Gastrocnemius medialis (tissue), 4 donors: Measurements from ENCODE around the gene SREBF2. TPM values are rescaled to one million over a fixed set of nuclear protein-coding genes. Genes with fewer than 3 reads are reported as not detected.
"Not testable (repeated sequence)": the region's sequence is repeated elsewhere in the genome, so short reads cannot be mapped to it uniquely, and the experiment has no call there.

ENCODE experiments used
- ATAC-seq, 2 donors: fragments of 150-250 bp; one replicate each; pipeline ENCODE4 v1.9.1; 2016
- DNase-seq, 2 donors: peaks; one replicate each; pipeline ENCODE4 v3.0.0-alpha.2; 2019
- H3K27ac ChIP-seq, 4 donors: fragments of 200-600 bp; sonication (generic); 1 replicate in 1 of 4; 2 replicates in 3 of 4; pipeline ENCODE4 v1.5.1; 2016 to 2018; ENCODE audit warnings: mild to moderate bottlenecking in 2 of 4, moderate library complexity in 1 of 4
- H3K27me3 ChIP-seq, 3 donors: fragments of 200-600 bp; sonication (generic) in 2 of 3; 1 replicate in 1 of 3; 2 replicates in 2 of 3; pipeline versions ENCODE4 v1.5.1 to v1.6.0; 2016 to 2019; ENCODE audit warnings: mild to moderate bottlenecking in 1 of 3, moderate library complexity in 1 of 3
- H3K36me3 ChIP-seq, 2 donors: fragments of 200-600 bp; sonication (generic) in 1 of 2; one replicate each; pipeline ENCODE4 v1.5.1; 2017 to 2018
- H3K4me1 ChIP-seq, 2 donors: fragments of 200-600 bp; sonication (generic) in 1 of 2; one replicate each; pipeline ENCODE4 v1.5.1; 2016 to 2017; ENCODE audit warnings: mild to moderate bottlenecking in 2 of 2
- H3K4me3 ChIP-seq, 4 donors: fragments of 200-600 bp; sonication (generic) in 3 of 4; 1 replicate in 1 of 4; 2 replicates in 3 of 4; pipeline ENCODE4 v1.5.1; 2016 to 2019; ENCODE audit warnings: mild to moderate bottlenecking in 2 of 4
- H3K9me3 ChIP-seq, 3 donors: fragments of 200-600 bp; sonication (generic) in 2 of 3; 1 replicate in 1 of 3; 2 replicates in 2 of 3; pipeline ENCODE4 v1.5.1; 2016 to 2019
- CTCF ChIP-seq, 5 experiments: fragments of 450-650 bp in 3 of 5; fragments of 200-600 bp in 2 of 5; sonication (generic) in 2 of 5; IDR thresholded peaks in 4 of 5; conservative IDR thresholded peaks in 1 of 5; 1 replicate in 4 of 5; 2 replicates in 1 of 5; pipeline ENCODE4 v1.5.1; 2016 to 2019; ENCODE audit warnings: antibody characterized with exemption in 5 of 5, mild to moderate bottlenecking in 3 of 5, moderate library complexity in 3 of 5
- POLR2A ChIP-seq, 2 donors: fragments of 450-650 bp; IDR thresholded peaks; one replicate each; pipeline ENCODE4 v1.6.1; 2017; ENCODE audit warnings: antibody characterized with exemption in 2 of 2, mild to moderate bottlenecking in 2 of 2, moderate library complexity in 2 of 2
- in situ Hi-C, 4 donors: fragments of 200-750 bp; cut with MboI; loops; one replicate each; pipeline versions ENCODE4 v1.15.0 to v1.8.0; 2017; ENCODE audit warnings: low sequenced_read_pairs in 4 of 4
- intact Hi-C: fragments of 100-400 bp; cut with DNase I; formaldehyde crosslinking; loops from one replicate; pipeline ENCODE4 v1.15.1; 2023; ENCODE audit warnings: low total_unique reads
- total RNA-seq, 4 donors: library from RNA; depleted of rRNA; stranded (reverse); fragments of >200 nt; gene quantifications; one replicate each; pipeline versions ENCODE4 v1.1.0 to v1.2.3, GENCODE V29; 2016

Gene SREBF2
- total RNA-seq, 4 donors from 2014 or later, result 25.1 to 40.9 (median 36.1) TPM

GRCh38 chr22:41831383-41831782 lies 1.5 kb upstream of the SREBF2 start:
- peak in 1 of 2 donors; percentile 46 for DNase-seq
- Histone ChIP-seq H3K27me3 (no peaks in the 10 kb centered on the region), H3K9me3 (no peaks in the 10 kb centered on the region), H3K36me3 (no peaks in the 10 kb centered on the region), H3K27ac (peak overlapping the region; percentile 92 to 98 (median 98)), H3K4me3 (no peak overlapping the region), H3K4me1 (peaks cover 24 to 25% of the 10 kb centered on the region in 2 donors)
- ATAC-seq, result no peak
- intact Hi-C loops, result loop anchor here (5.0 kb wide), 2 partner anchors 144 to 739 kb away; partner anchors contain the start of genes EP300 and SNU13
- no peak for TF ChIP-seq CTCF (IDR thresholded peaks at IDR 0.05 in 4 of 5, conservative IDR thresholded peaks at IDR 0.05 in 1 of 5)
- TF ChIP-seq POLR2A (IDR thresholded peaks at IDR 0.05), result no peak
- in situ Hi-C loops, result loop anchor here in 1 of 4 donors (5.0 kb wide), 1 partner anchor 111 kb away; no protein-coding TSS in a partner anchor

GRCh38 chr22:41831828-41832552 lies 915 bp upstream of the SREBF2 start:
- H3K9me3 ChIP-seq, result no peaks in the 10 kb centered on the region
- no peaks in the 10 kb centered on the region for H3K27me3 ChIP-seq
- peaks cover 19% of the 10 kb centered on the region in 2 donors for H3K4me1 ChIP-seq
- ATAC-seq, result no peak
- DNase-seq, result no peak
- peak overlapping the region; percentile 75 to 94 (median 90) for H3K4me3 ChIP-seq
- in situ Hi-C loops (loop anchor here in 1 of 4 donors (5.0 kb wide), 1 partner anchor 110 kb away; no protein-coding TSS in a partner anchor), intact Hi-C loops (loop anchor here (2.0 to 5.0 kb wide), 4 partner anchors 31 to 740 kb away; partner anchors contain the start of genes CCDC134, EP300, SMDT1 and SNU13)
- H3K36me3 ChIP-seq, result no peaks in the 10 kb centered on the region
- TF ChIP-seq CTCF (IDR thresholded peaks at IDR 0.05 in 4 of 5, conservative IDR thresholded peaks at IDR 0.05 in 1 of 5) (no peak), POLR2A (IDR thresholded peaks at IDR 0.05) (no peak)
- H3K27ac ChIP-seq, result peak overlapping the region; percentile 92 to 98 (median 98)

- no peaks in the 10 kb centered on the region for H3K36me3 ChIP-seq
- ATAC-seq (peak; percentile 32 to 34), DNase-seq (peak in 1 of 2 donors; percentile 41)
- in situ Hi-C loops, result loop anchor here in 1 of 4 donors (5.0 kb wide), 1 partner anchor 109 kb away; no protein-coding TSS in a partner anchor
- H3K9me3 ChIP-seq, result no peaks in the 10 kb centered on the region
- peaks cover 10 to 12% of the 10 kb centered on the region in 2 donors for H3K4me1 ChIP-seq
- TF ChIP-seq CTCF (IDR thresholded peaks at IDR 0.05 in 4 of 5, conservative IDR thresholded peaks at IDR 0.05 in 1 of 5), result peak in 1 of 5 experiments; percentile 9
- TF ChIP-seq POLR2A (IDR thresholded peaks at IDR 0.05), result no peak
- intact Hi-C loops, result loop anchor here (2.0 to 5.0 kb wide), 4 partner anchors 33 to 741 kb away; partner anchors contain the start of genes CCDC134, EP300, SMDT1 and SNU13
- peak overlapping the region; percentile 92 to 98 (median 98) for H3K27ac ChIP-seq
- H3K4me3 ChIP-seq, result peak overlapping the region; percentile 75 to 94 (median 90)
- H3K27me3 ChIP-seq, result no peaks in the 10 kb centered on the region
These were observed 582 bp downstream of the SREBF2 start for GRCh38 chr22:41833369-41834004.

GRCh38 chr22:41834005-41834944 lies 1.4 kb downstream of the SREBF2 start:
- in situ Hi-C loops, result loop anchor here in 1 of 4 donors (5.0 kb wide), 1 partner anchor 108 kb away; no protein-coding TSS in a partner anchor
- H3K4me1 ChIP-seq, result peaks cover 12 to 15% of the 10 kb centered on the region in 2 donors
- intact Hi-C loops, result loop anchor here (5.0 kb wide), 2 partner anchors 147 to 742 kb away; partner anchors contain the start of genes EP300 and SNU13
- H3K36me3 ChIP-seq, result no peaks in the 10 kb centered on the region
- TF ChIP-seq CTCF (IDR thresholded peaks at IDR 0.05 in 4 of 5, conservative IDR thresholded peaks at IDR 0.05 in 1 of 5), result no peak
- no peak for TF ChIP-seq POLR2A (IDR thresholded peaks at IDR 0.05)
- ATAC-seq (no peak), DNase-seq (no peak)
- peak overlapping the region; percentile 92 to 98 (median 98) for H3K27ac ChIP-seq
- H3K9me3 ChIP-seq, result no peaks in the 10 kb centered on the region
- no peaks in the 10 kb centered on the region for H3K27me3 ChIP-seq
- H3K4me3 ChIP-seq, result peak overlapping the region; percentile 75 to 94 (median 90)

- intact Hi-C loops, in situ Hi-C loops, H3K27me3 ChIP-seq, H3K36me3 ChIP-seq, ATAC-seq, H3K9me3 ChIP-seq, H3K4me3 ChIP-seq, DNase-seq: not testable (repeated sequence)
- H3K4me1 ChIP-seq, result peaks cover 12 to 19% of the 10 kb centered on the region in 2 donors
- H3K27ac ChIP-seq, result peak overlapping the region; percentile 36 to 98 (median 86)
These were observed 2.6 kb downstream of the SREBF2 start for GRCh38 chr22:41835462-41835861.
